ENCODE measurements around the gene COL27A1.
"Not testable (repeated sequence)": the region's sequence is repeated elsewhere in the genome, so short reads cannot be mapped to it uniquely, and the experiment has no call there.

DNA sequence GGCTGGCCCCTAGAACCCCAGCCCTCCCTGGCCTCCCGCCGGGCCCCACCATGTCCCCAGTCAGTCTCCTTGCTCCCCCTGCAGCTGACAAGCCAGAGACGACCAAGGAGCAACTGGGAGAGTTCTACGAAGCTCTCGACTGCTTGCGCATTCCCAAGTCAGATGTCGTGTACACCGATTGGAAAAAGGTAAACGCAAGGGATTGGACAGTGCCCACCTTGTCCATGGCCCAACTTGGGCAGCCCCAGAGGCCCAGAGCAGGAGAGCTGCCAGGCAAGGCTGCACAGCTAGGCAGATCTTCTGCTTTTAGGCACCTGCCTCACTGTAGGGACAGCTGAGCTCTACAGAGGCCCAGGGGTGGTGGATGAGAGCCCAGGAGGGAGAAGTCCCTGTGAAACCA lies 169.6 kb downstream of the COL27A1 start:
- TF ChIP-seq EZH2 (IDR thresholded peaks at IDR 0.05; ENCODE audit: borderline replicate concordance, low read depth, low read length, severe bottlenecking); CTCF (IDR thresholded peaks at IDR 0.05; ENCODE audit: borderline replicate concordance, extremely low read depth, low read length, poor library complexity, severe bottlenecking): not testable (repeated sequence)
